OCI-LY1 (cell line): ENCODE measurements around the gene SLC6A4.

Source experiments
- H2AFZ ChIP-seq: fragments of 200-600 bp; sonication (generic), shearing (Covaris generic); 2 replicates; pipeline ENCODE4 v1.6.0; 2014; ENCODE audit warnings: antibody characterized with exemption, mild to moderate bottlenecking, low read length
- H3F3A ChIP-seq: fragments of 200-600 bp; sonication (generic), shearing (Covaris generic); 2 replicates; pipeline ENCODE4 v1.6.0; 2014; ENCODE audit warnings: mild to moderate bottlenecking, antibody characterized with exemption, low read length, moderate library complexity; ENCODE audit not compliant: insufficient read depth
- H3K27ac ChIP-seq: fragments of 200-600 bp; sonication (generic); 2 replicates; pipeline ENCODE4 v1.5.1; 2014; ENCODE audit warnings: low read length, mixed run types, mild to moderate bottlenecking, low read depth; ENCODE audit not compliant: poor library complexity, severe bottlenecking
- H3K27me3 ChIP-seq: fragments of 200-600 bp; sonication (generic); 2 replicates; pipeline ENCODE4 v1.6.0; 2014; ENCODE audit warnings: antibody characterized with exemption, mild to moderate bottlenecking, low read length, moderate library complexity; ENCODE audit not compliant: insufficient read depth
- H3K36me3 ChIP-seq: fragments of 200-600 bp; sonication (generic); 2 replicates; pipeline ENCODE4 v1.6.1; 2014; ENCODE audit warnings: mild to moderate bottlenecking, antibody characterized with exemption, low read length, moderate library complexity, mixed read lengths; ENCODE audit not compliant: insufficient read depth
- H3K4me1 ChIP-seq: fragments of 200-600 bp; sonication (generic); 2 replicates; pipeline ENCODE4 v1.5.1; 2014; ENCODE audit warnings: mild to moderate bottlenecking, low read length, moderate library complexity; ENCODE audit not compliant: insufficient read depth, severe bottlenecking
- H3K4me2 ChIP-seq: fragments of 200-600 bp; sonication (generic), shearing (Covaris generic); 2 replicates; pipeline ENCODE4 v1.6.1; 2014; ENCODE audit warnings: low read length
- H3K4me3 ChIP-seq: fragments of 200-600 bp; sonication (generic); 2 replicates; pipeline ENCODE4 v1.5.1; 2014; ENCODE audit warnings: low read length, low read depth, mild to moderate bottlenecking, mixed read lengths; ENCODE audit not compliant: poor library complexity, severe bottlenecking
- H3K79me2 ChIP-seq: fragments of 200-600 bp; shearing (Covaris generic); 2 replicates; pipeline ENCODE4 v1.6.1; 2016; ENCODE audit warnings: mixed run types, low read length, mixed read lengths; ENCODE audit not compliant: insufficient read depth
- H3K9ac ChIP-seq: fragments of 200-600 bp; sonication (generic), shearing (Covaris generic); 2 replicates; pipeline ENCODE4 v1.6.1; 2014; ENCODE audit warnings: mild to moderate bottlenecking, low read length, mixed read lengths
- H3K9me2 ChIP-seq: fragments of 200-600 bp; sonication (generic), shearing (Covaris generic); 2 replicates; pipeline ENCODE4 v1.6.1; 2014; ENCODE audit warnings: low read depth, mild to moderate bottlenecking, low read length, mixed read lengths
- H3K9me3 ChIP-seq: fragments of 200-600 bp; shearing (Covaris generic); 2 replicates; pipeline ENCODE4 v1.6.1; 2014; ENCODE audit warnings: low read length, mixed read lengths
- H4K20me1 ChIP-seq: fragments of 200-600 bp; sonication (generic), shearing (Covaris generic); 2 replicates; pipeline ENCODE4 v1.6.0; 2016; ENCODE audit warnings: mild to moderate bottlenecking, low read length; ENCODE audit not compliant: insufficient read depth
- CTCF ChIP-seq: fragments of 200-600 bp; sonication (generic), shearing (Covaris generic); IDR thresholded peaks from 2 replicates; pipeline ENCODE4 v1.5.1; 2017; ENCODE audit warnings: mild to moderate bottlenecking, antibody characterized with exemption, low read length, moderate library complexity, mixed read lengths
- EZH2 ChIP-seq: fragments of 200-600 bp; sonication (generic), shearing (Covaris generic); IDR thresholded peaks from 2 replicates; pipeline ENCODE4 v1.8.0; 2017; ENCODE audit warnings: borderline replicate concordance, mixed run types, mild to moderate bottlenecking, antibody characterized with exemption, low read length, moderate library complexity, mixed read lengths

SLC6A4 gene

GRCh38 chr17:30164531-30164930, 71.0 kb downstream of the SLC6A4 start:
- Histone ChIP-seq H3K36me3 (peaks cover 60% of the 10 kb centered on the region), H3K4me3 (no peak overlapping the region), H4K20me1 (no peaks in the 10 kb centered on the region), H3K4me1 (peaks cover 16% of the 10 kb centered on the region), H3F3A (no peaks in the 10 kb centered on the region), H3K9me3 (peaks cover 10% of the 10 kb centered on the region), H3K27me3 (no peaks in the 10 kb centered on the region), H3K9ac (no peak overlapping the region), H3K79me2 (peaks cover 24% of the 10 kb centered on the region), H2AFZ (no peak overlapping the region), H3K4me2 (no peak overlapping the region), H3K27ac (no peak overlapping the region), H3K9me2 (no peaks in the 10 kb centered on the region)
- no peak for TF ChIP-seq CTCF
- TF ChIP-seq EZH2 = no peak

- Histone ChIP-seq H3K36me3 (peaks cover 87% of the 10 kb centered on the region), H3K9me3 (peaks cover 16% of the 10 kb centered on the region), H3K4me3 (no peak overlapping the region), H3K4me1 (peaks cover 16% of the 10 kb centered on the region), H3K4me2 (no peak overlapping the region), H3K9me2 (no peaks in the 10 kb centered on the region), H2AFZ (no peak overlapping the region), H3K79me2 (peaks cover 46% of the 10 kb centered on the region), H3K27ac (no peak overlapping the region), H3K9ac (no peak overlapping the region), H3K27me3 (no peaks in the 10 kb centered on the region), H4K20me1 (no peaks in the 10 kb centered on the region), H3F3A (no peaks in the 10 kb centered on the region)
- no peak for TF ChIP-seq EZH2
- TF ChIP-seq CTCF = no peak
Measured at GRCh38 chr17:30161601-30162000, 73.9 kb downstream of the SLC6A4 start.

- Histone ChIP-seq H3K4me2 (no peak overlapping the region), H4K20me1 (no peaks in the 10 kb centered on the region), H3K79me2 (peaks cover 46% of the 10 kb centered on the region), H3K9me2 (no peaks in the 10 kb centered on the region), H2AFZ (no peak overlapping the region), H3K4me3 (no peak overlapping the region), H3K36me3 (peaks cover 86% of the 10 kb centered on the region), H3K9ac (no peak overlapping the region), H3K27ac (no peak overlapping the region), H3K9me3 (peaks cover 16% of the 10 kb centered on the region), H3K4me1 (peaks cover 12% of the 10 kb centered on the region), H3K27me3 (no peaks in the 10 kb centered on the region), H3F3A (no peaks in the 10 kb centered on the region)
- no peak for TF ChIP-seq CTCF
- TF ChIP-seq EZH2 = no peak
Measured at GRCh38 chr17:30160419-30161172, 74.9 kb downstream of the SLC6A4 start.
